GM12878 (cell line): ENCODE measurements around the gene UBE2I.

ENCODE experiments used
- IKZF1 ChIP-seq: fragments of 450-650 bp; conservative IDR thresholded peaks from 2 replicates; pipeline ENCODE4 v1.6.1; 2017; ENCODE audit warnings: antibody characterized with exemption, mild to moderate bottlenecking
- MXI1 ChIP-seq: fragments of 150-350 bp; IDR thresholded peaks from 2 replicates; pipeline ENCODE4 v1.6.1; 2011; ENCODE audit warnings: low read depth, mild to moderate bottlenecking, inconsistent platforms, low read length, improper control_type of control experiment
- SREBF2 ChIP-seq: IDR thresholded peaks from 2 replicates; pipeline ENCODE4 v1.6.1; 2012; ENCODE audit warnings: mild to moderate bottlenecking, low read length
- WRNIP1 ChIP-seq: IDR thresholded peaks from 2 replicates; pipeline ENCODE4 v1.6.1; 2011; ENCODE audit warnings: low read depth, low read length, improper control_type of control experiment, borderline replicate concordance
- YY1 ChIP-seq: IDR thresholded peaks from 2 replicates; pipeline ENCODE4 v1.6.1; 2011; ENCODE audit warnings: low read depth, mild to moderate bottlenecking, low read length
- TF ChIP-seq, protein P1 (sequence below): IDR thresholded peaks from 2 replicates; pipeline ENCODE4 v1.6.1; 2012; ENCODE audit warnings: low read depth, low read length, improper control_type of control experiment
- TF ChIP-seq, protein P2 (sequence below): fragments of 450-650 bp; IDR thresholded peaks from 2 replicates; pipeline ENCODE4 v1.6.1; 2014; ENCODE audit warnings: mild to moderate bottlenecking

DNA sequence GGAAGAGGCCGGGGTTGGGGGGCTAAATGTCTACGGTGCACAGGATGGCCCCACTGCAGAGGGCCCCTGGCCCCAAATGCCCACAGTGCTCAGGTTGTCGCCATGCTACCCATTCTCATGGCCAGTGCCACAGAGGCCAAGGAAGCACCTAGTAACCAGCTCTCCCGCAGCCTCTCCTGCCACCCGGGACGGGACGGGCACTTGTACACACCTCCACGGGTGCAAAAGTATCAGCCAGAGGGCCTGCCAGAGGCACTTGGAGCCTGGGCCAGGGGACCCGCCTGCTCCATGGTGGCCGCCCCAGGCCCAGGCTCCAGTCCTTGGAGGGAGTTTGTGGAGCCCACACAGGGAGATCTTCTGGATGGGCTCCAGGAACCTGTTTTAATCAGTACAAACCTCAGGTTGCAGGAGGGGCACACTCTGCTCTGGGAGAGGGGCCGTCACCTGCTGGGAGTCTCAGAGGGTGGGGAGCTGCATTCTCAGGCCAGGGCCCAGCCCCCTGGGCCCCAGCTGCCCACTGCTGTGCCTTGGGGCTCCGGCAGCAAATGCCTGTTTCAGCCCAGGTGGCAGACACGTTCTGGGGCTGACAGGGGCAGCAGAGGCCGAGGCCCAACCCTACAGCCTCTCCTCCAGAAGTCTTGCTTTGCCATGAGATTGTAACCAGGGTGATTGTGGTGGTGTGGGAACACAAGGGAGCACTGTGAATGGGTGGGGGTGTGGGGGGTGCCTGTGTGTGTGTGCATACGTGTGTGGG, 45.7 kb upstream of the UBE2I start:
- TF ChIP-seq, protein P1, sequence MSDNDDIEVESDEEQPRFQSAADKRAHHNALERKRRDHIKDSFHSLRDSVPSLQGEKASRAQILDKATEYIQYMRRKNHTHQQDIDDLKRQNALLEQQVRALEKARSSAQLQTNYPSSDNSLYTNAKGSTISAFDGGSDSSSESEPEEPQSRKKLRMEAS, result no peak
- TF ChIP-seq, protein P2, sequence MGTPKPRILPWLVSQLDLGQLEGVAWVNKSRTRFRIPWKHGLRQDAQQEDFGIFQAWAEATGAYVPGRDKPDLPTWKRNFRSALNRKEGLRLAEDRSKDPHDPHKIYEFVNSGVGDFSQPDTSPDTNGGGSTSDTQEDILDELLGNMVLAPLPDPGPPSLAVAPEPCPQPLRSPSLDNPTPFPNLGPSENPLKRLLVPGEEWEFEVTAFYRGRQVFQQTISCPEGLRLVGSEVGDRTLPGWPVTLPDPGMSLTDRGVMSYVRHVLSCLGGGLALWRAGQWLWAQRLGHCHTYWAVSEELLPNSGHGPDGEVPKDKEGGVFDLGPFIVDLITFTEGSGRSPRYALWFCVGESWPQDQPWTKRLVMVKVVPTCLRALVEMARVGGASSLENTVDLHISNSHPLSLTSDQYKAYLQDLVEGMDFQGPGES, result no peak
- TF ChIP-seq MXI1 (no peak), WRNIP1 (no peak), SREBF2 (no peak), IKZF1 (no peak), YY1 (no peak)
